Measurements from ENCODE around the gene CD38.

- no peak for TF ChIP-seq POLR2A (IDR thresholded peaks at IDR 0.05; ENCODE audit: low read depth, low read length)
- TF ChIP-seq POLR2AphosphoS5 (IDR thresholded peaks at IDR 0.05; ENCODE audit: low read depth, low read length): no peak
- TF ChIP-seq TAF1 (IDR thresholded peaks at IDR 0.05; ENCODE audit: low read depth, low read length): no peak
- no peak for TF ChIP-seq POU2F2 (IDR thresholded peaks at IDR 0.05; ENCODE audit: low read depth, low read length)
- TF ChIP-seq SPI1 (IDR thresholded peaks at IDR 0.05; ENCODE audit: low read depth, low read length): no peak
Observed at GRCh38 chr4:15779306-15779705, 1.2 kb downstream of the CD38 start.

Data from GM12891 (cell line).